Stimulated activated CD4-positive, alpha-beta T cell treated with anti-CD3 and anti-CD28 coated beads, Interleukin-4, amount 100 ng/mL, for 24 hours (primary cell): Measurements from ENCODE around the gene CSF1.
"Not testable (repeated sequence)": the region's sequence is repeated elsewhere in the genome, so short reads cannot be mapped to it uniquely, and the experiment has no call there.

ENCODE experiments used
- DNase-seq: peaks from one replicate; pipeline ENCODE4 v3.0.0-alpha.2; 2020

The CSF1 gene

DNA sequence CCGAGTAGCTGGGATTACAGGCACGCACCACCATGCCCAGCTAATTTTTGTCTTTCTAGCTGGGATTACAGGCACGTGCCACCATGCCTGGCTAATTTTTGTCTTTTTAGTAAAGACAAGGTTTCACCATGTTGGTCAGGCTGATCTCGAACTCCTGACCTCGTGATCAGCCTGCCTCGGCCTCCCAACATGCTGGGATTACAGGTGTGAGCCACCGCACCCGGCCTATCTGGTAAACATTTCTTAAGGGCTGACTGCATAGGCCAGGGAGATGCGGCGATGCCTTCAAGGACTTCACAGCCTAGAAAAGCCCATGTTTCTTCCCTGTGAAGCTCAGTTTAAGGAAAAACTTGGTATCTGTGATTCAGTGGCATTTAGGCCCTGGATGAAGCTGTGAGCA, 9.7 kb downstream of the CSF1 start:
- DNase-seq, result not testable (repeated sequence)

DNA sequence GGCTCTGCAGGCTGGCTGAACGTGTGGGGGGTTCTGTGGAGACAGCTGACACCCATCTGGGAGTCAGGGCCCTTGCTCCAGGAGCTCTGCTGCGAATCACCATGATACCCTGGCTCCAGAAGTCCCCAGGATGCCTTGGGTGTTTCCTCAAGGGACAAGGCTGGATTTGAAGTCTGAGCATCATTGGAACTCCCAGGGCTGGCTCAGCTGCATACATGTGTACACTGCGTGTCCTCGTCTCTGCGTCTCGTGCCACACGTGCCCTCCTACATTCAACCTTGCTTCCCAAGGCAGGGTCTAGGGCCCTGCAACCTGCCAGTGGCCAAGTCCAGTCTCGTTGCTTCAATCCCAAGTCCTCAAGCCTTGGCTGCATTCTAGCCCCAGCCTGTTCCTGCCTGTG, 11.7 kb downstream of the CSF1 start:
- DNase-seq, result no peak

DNA sequence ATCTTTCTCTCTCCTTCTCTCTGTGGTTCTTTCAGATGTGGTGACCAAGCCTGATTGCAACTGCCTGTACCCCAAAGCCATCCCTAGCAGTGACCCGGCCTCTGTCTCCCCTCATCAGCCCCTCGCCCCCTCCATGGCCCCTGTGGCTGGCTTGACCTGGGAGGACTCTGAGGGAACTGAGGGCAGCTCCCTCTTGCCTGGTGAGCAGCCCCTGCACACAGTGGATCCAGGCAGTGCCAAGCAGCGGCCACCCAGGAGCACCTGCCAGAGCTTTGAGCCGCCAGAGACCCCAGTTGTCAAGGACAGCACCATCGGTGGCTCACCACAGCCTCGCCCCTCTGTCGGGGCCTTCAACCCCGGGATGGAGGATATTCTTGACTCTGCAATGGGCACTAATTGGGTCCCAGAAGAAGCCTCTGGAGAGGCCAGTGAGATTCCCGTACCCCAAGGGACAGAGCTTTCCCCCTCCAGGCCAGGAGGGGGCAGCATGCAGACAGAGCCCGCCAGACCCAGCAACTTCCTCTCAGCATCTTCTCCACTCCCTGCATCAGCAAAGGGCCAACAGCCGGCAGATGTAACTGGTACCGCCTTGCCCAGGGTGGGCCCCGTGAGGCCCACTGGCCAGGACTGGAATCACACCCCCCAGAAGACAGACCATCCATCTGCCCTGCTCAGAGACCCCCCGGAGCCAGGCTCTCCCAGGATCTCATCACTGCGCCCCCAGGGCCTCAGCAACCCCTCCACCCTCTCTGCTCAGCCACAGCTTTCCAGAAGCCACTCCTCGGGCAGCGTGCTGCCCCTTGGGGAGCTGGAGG, 12.7 kb downstream of the CSF1 start:
- DNase-seq, result no peak

DNA sequence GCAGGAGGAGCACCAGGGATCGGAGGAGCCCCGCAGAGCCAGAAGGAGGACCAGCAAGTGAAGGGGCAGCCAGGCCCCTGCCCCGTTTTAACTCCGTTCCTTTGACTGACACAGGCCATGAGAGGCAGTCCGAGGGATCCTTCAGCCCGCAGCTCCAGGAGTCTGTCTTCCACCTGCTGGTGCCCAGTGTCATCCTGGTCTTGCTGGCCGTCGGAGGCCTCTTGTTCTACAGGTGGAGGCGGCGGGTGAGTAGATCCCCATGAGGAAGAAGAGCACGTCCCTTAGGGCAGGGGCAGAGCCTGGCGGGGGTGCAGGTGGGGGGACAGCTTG, 13.3 kb downstream of the CSF1 start:
- no peak for DNase-seq

DNA sequence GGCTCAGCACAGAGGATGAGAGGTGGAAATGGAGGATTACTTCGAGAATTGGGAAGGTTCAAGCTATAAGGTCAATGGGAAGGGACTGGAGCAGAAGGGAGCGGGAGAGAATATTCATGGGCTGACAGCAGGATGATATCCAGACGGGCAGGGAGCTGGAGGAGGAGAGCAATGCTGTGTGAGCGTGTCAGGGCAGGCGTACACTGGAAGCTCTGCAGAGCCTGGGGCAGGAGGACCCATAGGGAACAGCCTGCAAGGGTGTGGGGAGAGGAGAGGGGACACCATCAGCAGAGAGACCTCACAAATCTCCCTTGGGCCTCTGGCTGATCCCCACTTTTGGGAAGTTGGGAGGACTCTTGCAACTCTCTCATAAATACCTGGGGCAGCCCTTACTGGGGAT, 13.7 kb downstream of the CSF1 start:
- no peak for DNase-seq

DNA sequence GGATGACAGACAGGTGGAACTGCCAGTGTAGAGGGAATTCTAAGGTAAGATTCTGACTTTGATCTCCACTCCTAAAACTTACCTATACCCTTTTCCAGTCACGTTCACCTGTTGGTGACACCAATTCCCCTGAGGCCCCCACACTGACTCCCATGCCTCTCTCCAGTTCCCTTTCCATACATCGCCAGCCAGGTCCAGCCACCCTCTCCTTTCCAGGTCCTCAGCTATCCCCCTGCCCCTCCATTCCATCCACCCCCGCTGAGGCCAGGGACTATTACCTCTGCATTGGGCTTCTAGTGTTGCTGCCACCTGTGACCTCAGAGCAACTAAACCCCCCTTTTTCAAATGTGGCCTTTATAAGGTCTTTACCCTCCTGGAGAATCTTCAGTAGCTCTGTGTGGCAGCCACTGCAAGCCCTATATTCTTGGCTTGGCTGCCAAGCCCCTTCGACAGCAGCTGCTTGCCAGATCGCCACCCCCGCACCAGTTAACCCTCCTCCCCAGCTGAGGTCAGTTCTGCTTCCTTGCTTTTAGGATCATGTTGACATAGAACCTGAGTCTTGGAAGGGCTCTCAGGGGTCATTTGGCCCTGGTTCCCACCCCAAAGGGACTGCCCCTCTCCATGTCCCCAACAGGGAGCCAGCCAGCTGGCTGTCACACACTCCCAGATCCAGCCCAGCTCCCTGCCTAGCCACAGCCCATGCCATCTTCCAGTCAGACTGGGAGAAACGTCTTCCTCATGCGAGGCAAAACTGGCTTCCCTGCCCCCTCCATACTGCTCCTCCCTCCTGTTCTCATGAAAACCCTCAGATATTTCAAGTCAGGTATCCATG, 14.7 kb downstream of the CSF1 start:
- no peak for DNase-seq

DNA sequence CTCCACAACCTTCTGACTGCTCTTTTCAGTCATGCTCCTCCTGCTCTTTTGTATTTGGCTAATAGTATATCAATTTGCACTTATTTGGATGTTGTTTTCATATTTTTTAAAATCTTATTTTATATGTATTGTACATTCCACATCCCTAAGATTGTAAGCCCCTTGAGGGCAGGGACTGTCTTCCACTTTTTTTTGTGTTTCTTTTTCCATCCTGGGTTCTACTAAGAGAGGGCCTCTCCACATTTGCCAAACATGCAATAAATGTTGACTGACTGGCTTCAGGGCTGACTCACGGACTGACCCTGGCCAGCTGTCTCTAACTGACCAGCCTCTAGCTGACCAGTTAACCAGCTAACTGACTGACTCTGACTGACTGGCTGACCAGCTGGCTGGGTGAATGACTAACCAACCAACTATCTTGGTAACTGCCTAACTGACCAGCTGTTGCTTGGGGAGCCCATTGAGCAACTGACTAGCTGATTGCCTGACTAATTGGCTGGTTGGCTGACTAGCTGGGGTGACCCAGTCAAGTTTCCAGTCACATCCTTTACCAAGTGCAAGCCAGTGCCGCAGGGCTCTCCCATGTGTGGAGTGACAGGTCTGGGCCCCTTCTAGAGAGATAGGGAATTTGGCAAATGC, 16.1 kb downstream of the CSF1 start:
- DNase-seq, result no peak

DNA sequence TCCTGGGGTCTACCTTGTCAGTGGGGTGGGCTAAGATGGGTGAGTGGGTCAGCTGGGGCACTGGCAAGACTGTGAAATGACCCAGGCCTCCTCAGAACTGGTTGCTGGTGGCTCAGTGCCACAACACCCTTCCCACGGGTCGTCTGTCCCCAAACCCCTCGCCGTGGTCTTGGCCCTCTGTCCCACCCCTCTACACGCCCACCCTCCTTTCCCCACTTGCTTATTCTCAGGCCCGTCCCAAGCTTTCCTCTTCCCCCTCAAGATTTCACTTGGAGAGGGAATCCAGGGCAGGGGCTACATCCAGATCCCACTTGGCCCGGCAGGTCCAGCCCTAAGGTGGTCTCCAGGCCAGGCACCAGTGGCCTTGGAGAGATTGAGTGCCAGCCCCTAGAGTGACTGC, 16.7 kb downstream of the CSF1 start:
- no peak for DNase-seq

DNA sequence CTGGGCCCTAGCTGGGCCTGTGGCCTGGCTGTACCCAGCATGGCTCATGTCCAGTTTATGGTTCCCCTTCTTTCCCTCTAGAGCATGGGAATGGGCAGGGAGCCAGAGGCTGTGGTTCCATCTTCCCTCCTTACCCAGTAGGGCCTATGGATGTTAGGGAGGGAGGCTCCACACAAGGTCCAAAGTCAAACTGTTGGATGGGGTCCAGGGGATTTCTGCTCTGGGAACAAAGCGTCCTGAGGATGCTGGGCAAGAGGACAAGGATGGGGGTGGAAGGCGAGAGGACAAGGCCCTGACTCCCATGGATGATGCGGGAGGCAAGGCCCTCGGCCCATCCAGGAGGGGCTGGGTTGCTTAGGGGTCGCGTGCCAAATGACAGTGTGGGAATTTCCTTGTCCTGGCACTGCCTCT, 17.3 kb downstream of the CSF1 start:
- DNase-seq, result no peak

DNA sequence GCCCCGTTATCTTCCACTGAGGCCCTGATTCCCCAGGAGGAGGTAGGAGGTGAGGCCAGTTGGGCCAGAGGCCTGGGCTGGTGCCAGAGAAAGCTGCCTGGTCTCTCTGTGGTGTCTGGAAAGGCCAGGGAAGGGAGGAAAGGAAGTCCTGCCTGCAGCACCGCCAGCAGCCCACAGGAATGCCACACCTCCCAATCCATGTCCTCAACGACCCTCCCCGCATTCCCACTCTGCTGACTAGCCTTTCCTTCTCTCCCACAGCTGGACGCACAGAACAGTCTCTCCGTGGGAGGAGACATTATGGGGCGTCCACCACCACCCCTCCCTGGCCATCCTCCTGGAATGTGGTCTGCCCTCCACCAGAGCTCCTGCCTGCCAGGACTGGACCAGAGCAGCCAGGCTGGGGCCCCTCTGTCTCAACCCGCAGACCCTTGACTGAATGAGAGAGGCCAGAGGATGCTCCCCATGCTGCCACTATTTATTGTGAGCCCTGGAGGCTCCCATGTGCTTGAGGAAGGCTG, 18.0 kb downstream of the CSF1 start:
- no peak for DNase-seq

DNA sequence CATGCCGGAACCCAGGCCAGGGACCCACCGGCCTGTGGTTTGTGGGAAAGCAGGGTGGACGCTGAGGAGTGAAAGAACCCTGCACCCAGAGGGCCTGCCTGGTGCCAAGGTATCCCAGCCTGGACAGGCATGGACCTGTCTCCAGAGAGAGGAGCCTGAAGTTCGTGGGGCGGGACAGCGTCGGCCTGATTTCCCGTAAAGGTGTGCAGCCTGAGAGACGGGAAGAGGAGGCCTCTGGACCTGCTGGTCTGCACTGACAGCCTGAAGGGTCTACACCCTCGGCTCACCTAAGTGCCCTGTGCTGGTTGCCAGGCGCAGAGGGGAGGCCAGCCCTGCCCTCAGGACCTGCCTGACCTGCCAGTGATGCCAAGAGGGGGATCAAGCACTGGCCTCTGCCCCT, 18.5 kb downstream of the CSF1 start:
- no peak for DNase-seq

DNA sequence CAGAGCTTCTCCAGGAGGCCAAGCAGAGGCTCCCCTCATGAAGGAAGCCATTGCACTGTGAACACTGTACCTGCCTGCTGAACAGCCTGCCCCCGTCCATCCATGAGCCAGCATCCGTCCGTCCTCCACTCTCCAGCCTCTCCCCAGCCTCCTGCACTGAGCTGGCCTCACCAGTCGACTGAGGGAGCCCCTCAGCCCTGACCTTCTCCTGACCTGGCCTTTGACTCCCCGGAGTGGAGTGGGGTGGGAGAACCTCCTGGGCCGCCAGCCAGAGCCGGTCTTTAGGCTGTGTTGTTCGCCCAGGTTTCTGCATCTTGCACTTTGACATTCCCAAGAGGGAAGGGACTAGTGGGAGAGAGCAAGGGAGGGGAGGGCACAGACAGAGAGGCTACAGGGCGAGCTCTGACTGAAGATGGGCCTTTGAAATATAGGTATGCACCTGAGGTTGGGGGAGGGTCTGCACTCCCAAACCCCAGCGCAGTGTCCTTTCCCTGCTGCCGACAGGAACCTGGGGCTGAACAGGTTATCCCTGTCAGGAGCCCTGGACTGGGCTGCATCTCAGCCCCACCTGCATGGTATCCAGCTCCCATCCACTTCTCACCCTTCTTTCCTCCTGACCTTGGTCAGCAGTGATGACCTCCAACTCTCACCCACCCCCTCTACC, 19.1 kb downstream of the CSF1 start:
- DNase-seq, result no peak

DNA sequence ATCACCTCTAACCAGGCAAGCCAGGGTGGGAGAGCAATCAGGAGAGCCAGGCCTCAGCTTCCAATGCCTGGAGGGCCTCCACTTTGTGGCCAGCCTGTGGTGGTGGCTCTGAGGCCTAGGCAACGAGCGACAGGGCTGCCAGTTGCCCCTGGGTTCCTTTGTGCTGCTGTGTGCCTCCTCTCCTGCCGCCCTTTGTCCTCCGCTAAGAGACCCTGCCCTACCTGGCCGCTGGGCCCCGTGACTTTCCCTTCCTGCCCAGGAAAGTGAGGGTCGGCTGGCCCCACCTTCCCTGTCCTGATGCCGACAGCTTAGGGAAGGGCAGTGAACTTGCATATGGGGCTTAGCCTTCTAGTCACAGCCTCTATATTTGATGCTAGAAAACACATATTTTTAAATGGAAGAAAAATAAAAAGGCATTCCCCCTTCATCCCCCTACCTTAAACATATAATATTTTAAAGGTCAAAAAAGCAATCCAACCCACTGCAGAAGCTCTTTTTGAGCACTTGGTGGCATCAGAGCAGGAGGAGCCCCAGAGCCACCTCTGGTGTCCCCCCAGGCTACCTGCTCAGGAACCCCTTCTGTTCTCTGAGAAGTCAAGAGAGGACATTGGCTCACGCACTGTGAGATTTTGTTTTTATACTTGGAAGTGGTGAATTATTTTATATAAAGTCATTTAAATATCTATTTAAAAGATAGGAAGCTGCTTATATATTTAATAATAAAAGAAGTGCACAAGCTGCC, 19.8 kb downstream of the CSF1 start:
- no peak for DNase-seq

DNA sequence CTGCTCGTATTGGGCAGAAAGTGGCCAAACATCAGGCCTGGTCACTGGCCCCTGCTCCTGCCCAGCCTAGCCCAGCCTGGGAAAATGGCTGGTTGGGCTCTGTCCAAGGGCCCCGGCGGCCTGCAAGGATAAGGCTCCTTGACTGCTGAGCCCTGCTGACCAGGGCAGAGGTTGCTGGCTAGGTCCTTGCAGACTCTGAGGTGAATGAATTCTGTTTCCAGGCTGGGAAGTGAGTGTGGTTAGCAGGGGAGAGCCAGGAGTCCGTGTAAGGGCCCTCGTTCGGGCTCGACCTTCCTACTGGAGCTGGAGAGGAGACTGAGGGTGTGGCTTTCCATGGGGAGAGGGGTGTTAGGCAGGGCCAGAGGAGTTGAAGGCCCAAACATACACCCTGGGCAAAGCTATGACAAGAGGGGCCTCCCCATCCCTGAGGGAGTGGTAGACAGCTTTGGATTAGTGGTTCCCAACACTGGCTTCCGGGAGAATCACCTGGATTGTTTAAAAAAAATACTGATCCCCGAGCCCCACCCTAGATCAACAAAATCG, 20.6 kb downstream of the CSF1 start:
- no peak for DNase-seq

DNA sequence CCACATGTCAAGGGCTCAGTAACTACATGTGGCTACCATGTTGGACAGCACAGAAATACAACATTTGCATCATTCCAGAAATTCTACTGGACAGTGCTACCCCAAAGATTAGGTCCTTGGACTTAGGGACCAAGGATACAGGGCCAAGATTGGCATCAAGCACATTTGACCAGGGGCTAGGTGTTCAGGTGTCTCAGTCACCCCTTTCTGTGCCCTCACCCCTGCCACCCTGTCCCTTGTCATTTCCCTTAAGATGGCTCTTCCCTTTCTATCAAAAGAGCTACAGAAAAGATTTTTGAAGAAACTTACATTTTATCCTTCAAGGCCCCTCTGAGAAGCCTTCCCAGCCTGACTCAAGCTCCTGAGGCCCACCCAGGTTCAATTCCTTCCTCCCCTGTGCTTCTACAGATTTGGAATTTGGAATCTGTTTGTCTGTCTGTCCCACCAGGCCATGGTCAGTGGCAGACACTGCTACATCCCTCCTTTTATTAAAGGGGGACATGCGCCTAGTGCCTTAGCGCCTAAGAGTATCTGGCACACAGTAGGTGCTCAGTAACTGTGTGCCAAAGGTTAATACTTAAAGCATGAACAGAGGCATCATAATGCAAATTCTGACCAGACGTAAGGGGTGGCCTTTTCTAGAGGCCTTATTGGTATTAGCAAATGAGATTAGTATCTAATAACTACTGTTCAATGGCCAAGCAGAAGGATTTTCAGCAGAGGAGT, 21.4 kb downstream of the CSF1 start:
- no peak for DNase-seq

DNA sequence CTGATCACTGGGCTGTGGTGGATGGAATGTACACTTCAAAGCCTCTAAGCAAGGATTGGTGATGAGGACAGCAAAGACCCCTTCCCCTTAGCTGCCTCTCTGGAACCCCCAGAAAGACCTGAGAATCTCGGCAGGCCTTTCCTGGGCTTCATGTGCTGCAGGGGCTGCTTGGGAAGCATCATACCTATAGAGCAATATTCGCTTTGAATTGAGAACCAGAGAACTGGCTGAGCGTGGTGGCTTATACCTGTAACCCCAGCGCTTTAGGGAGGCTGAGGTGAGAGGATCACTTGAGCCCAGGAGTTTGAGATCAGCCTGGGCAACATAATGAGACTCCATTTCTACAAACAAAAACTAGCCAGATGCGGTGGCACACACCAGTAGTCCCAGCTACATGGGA, 22.0 kb downstream of the CSF1 start:
- DNase-seq, result no peak

DNA sequence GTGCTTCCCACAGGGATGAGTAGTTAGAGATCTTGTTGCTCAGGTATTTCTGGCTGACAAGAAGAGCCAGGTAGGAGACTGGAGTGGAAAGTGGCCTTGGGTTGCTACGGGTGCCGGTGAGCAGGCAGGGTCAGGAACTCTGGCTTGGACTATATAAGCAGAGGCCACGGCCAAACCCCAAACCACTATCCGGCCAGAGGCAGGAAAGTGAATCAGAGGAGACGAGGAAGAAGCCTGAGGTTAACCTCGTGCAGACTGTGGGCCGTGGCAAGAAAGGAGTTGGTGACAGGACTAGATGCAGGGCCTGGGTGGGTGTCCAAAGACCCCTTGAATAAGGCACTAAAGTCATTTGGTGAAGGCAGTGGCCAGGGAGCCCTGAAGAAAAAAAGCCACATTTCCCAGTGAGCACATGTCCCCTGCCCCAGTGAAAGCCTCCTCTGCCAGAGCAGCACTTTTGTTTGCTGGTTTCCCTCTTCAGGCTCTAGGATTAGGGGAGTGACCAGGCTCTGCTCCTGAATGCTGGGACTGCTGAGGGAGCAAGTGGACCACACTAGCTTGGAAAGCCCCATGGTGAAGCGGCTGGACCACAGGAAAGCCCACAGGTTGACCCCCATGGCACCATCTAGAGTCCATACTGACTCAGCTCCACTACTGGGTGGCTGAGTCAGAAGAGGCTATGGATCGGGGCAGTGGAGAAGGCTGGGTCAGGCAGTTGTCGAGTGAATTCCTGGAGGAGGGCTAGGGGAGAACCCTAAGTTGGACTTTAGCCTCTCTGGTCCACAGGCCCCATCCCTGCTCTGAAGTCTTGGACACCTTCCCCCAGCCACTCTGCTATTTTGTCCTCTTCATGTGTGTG, 23.4 kb downstream of the CSF1 start:
- no peak for DNase-seq

DNA sequence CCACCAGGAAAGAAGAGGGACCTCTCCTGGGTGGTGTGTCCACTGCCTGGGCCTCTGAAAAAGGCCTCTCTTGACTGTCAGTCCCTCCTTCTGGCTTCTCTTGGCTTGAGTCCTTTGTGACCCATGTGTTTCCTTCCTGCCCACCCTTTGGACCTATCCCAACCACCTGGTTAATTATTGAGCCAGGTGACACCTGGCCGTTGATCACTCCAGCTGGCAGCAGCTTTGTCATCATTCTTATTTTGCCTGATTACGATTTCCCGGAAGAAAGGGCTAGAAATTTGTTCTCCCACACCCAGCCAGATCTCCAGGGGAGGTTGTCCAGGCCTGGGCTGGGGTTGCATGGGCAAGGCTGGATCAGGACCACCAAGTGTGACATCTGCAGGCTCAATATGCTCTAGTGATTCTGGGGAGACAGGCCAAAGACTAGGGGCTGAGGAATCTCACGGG, 24.8 kb downstream of the CSF1 start:
- DNase-seq, result no peak

DNA sequence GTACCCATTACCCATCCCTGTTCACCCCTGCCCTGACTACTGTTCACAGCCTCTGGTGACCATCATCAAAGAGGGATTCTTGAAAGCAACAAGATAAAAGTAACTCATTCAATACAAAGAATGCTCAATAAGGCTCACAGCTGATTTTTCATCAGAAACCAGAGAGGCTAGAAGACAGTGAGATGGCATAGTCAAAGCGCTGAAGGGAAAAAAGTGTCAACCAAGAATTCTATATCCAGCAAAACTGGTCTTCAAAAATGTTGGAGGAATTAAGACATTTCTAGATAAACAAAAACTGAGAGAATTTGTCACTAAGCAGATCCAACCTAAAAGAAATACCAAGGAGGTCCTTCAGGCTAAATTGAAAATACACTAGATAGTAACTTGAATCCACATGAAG, 27.1 kb downstream of the CSF1 start:
- DNase-seq, result no peak

DNA sequence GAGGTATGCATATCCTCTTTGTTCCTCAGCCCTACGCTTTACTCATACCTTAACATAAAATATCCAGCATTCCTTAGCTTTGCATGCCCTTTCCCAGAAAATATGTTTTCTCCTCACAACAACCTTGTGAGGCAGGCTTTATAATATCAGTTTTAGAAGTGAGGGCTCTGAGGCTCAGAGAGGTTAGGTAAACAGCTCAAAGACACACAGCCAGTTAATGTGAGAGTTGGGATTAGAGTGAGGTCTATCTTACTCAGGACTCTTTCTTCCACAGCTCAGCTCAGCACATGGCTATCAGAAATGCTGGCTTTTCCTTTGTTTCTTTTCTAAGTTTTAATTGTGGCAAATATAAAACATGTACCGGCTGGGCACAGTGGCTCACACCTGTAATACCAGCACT, 27.9 kb downstream of the CSF1 start:
- DNase-seq, result no peak
